Left lung (tissue), 10 donors: ENCODE results near the gene SPOCK1. TPM values are rescaled to one million over a fixed set of nuclear protein-coding genes. Genes with fewer than 3 reads are reported as not detected.

Source experiments
- ATAC-seq: fragments of 200-7000 bp; cut with Tn5 transposase; one replicate; pipeline ENCODE4 v1.9.1; 2020; ENCODE audit warnings: moderate library complexity
- DNase-seq, 4 donors: peaks; one replicate each; pipeline ENCODE4 v3.0.0-alpha.2; 2013 to 2020
- H3K27ac ChIP-seq, 2 donors: fragments of 200-600 bp; sonication (generic) in 1 of 2; one replicate each; pipeline versions ENCODE4 v1.5.0 to v1.8.0; 2020 to 2021
- H3K27me3 ChIP-seq, 2 donors: fragments of 200-600 bp; sonication (generic) in 1 of 2; one replicate each; pipeline versions ENCODE4 v1.5.0 to v1.8.0; 2020 to 2021
- H3K36me3 ChIP-seq, 2 donors: fragments of 200-600 bp; sonication (generic) in 1 of 2; one replicate each; pipeline versions ENCODE4 v1.5.0 to v1.8.0; 2020 to 2021
- H3K4me1 ChIP-seq, 2 donors: fragments of 200-600 bp; one replicate each; pipeline ENCODE4 v1.8.0; 2021
- H3K4me3 ChIP-seq, 2 donors: fragments of 200-600 bp; sonication (generic) in 1 of 2; one replicate each; pipeline versions ENCODE4 v1.5.0 to v1.8.0; 2020 to 2021; ENCODE audit warnings: mild to moderate bottlenecking in 1 of 2
- H3K9me3 ChIP-seq, 2 donors: fragments of 200-600 bp; sonication (generic) in 1 of 2; one replicate each; pipeline versions ENCODE4 v1.5.0 to v1.8.0; 2020 to 2021
- intact Hi-C, 2 donors: fragments of 100-400 bp; cut with DNase I; formaldehyde crosslinking; loops; one replicate each; pipeline versions ENCODE4 v1.11.2 to v1.14.2; 2022
- polyA plus RNA-seq, 6 donors: library from polyadenylated mRNA; unstranded; fragments of 120-200 nt; gene quantifications; one replicate each; pipeline ENCODE4 v1.2.1, GENCODE V29; 2013; ENCODE audit not compliant: insufficient read length in 6 of 6
- total RNA-seq, 2 donors: library from RNA; stranded (reverse); fragmentation: NEBNext Ultra II Directional; extraction: Animal tissue kit (Norgen Biotek cat#: 25700); gene quantifications; one replicate each; pipeline ENCODE4 v1.2.1, GENCODE V29; 2021
- TF ChIP-seq, protein P1 (sequence below), 2 donors: fragments of 200-600 bp; sonication (generic) in 1 of 2; IDR thresholded peaks; one replicate each; pipeline versions ENCODE4 v1.5.0 to v1.8.0; 2021; ENCODE audit warnings: antibody characterized with exemption in 2 of 2
- donor health status: DM: no; HTN: yes; CAD: no.
- donor health status: DM: no; HTN: no; CAD: no.

The SPOCK1 gene
- total and polyA plus RNA-seq, 8 donors: 0.43 to 7.6 (median 0.73) TPM

GRCh38 chr5:137347865-137348264 is 151.3 kb downstream of the SPOCK1 start:
- Histone ChIP-seq H3K27me3 (peaks cover 0 to under 1% of the 10 kb centered on the region in 2 donors), H3K27ac (no peak overlapping the region), H3K4me3 (no peak overlapping the region), H3K4me1 (no peaks in the 10 kb centered on the region), H3K9me3 (no peaks in the 10 kb centered on the region), H3K36me3 (no peaks in the 10 kb centered on the region)
- ATAC-seq (no peak), DNase-seq (no peak)
- intact Hi-C loops: no loop called here
- TF ChIP-seq, protein P1, sequence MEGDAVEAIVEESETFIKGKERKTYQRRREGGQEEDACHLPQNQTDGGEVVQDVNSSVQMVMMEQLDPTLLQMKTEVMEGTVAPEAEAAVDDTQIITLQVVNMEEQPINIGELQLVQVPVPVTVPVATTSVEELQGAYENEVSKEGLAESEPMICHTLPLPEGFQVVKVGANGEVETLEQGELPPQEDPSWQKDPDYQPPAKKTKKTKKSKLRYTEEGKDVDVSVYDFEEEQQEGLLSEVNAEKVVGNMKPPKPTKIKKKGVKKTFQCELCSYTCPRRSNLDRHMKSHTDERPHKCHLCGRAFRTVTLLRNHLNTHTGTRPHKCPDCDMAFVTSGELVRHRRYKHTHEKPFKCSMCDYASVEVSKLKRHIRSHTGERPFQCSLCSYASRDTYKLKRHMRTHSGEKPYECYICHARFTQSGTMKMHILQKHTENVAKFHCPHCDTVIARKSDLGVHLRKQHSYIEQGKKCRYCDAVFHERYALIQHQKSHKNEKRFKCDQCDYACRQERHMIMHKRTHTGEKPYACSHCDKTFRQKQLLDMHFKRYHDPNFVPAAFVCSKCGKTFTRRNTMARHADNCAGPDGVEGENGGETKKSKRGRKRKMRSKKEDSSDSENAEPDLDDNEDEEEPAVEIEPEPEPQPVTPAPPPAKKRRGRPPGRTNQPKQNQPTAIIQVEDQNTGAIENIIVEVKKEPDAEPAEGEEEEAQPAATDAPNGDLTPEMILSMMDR (IDR thresholded peaks at IDR 0.05): no peak

DNA sequence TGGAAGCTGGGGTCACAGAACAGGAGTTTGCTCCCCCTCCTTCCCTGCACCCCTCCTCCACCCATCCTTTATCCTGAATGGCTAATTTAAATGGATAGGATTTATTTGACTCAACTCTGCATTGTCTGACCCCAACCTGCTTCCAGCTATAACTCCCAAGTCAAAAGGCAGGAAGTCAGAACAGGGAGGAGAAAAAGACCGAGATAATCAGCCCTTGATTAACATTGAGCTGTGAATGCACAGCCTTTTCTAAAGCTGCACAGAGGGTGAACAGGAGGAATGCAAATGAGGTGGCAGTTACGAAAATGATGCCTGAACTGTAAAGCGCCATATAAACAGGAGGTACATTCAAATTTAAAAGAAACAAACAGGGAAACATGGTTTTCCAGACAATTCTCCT is 152.8 kb downstream of the SPOCK1 start:
- no peaks in the 10 kb centered on the region for H3K9me3 ChIP-seq
- H3K36me3 ChIP-seq: no peaks in the 10 kb centered on the region
- intact Hi-C loops: no loop called here
- ATAC-seq (no peak), DNase-seq (no peak)
- no peak overlapping the region for H3K27ac ChIP-seq
- TF ChIP-seq, protein P1 (IDR thresholded peaks at IDR 0.05): no peak
- H3K27me3 ChIP-seq: no peaks in the 10 kb centered on the region
- no peaks in the 10 kb centered on the region for H3K4me1 ChIP-seq
- no peak overlapping the region for H3K4me3 ChIP-seq

DNA sequence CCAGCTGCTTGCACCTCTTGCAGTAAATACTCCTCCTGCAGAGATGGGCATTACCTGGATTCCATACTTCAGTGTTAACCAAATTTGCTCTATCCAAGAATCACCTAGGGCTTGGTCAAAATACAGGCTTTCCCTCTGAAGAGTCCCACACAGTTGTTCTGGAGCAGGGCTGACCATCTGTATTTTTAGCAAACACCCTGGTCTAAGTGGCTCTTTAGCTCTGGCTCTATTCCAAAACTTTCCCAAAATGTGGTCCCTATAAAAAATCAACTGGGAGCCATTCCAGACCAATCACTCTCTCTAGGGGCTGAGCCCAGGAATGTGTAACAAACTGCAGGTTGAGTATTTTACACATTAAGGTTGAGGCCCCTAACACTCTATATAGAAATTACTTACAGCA is 153.7 kb downstream of the SPOCK1 start:
- Histone ChIP-seq H3K4me3 (no peak overlapping the region), H3K9me3 (no peaks in the 10 kb centered on the region), H3K4me1 (no peaks in the 10 kb centered on the region), H3K36me3 (no peaks in the 10 kb centered on the region), H3K27me3 (no peaks in the 10 kb centered on the region), H3K27ac (no peak overlapping the region)
- intact Hi-C loops: no loop called here
- TF ChIP-seq, protein P1 (IDR thresholded peaks at IDR 0.05): no peak
- no peak for ATAC-seq
- no peak for DNase-seq

DNA sequence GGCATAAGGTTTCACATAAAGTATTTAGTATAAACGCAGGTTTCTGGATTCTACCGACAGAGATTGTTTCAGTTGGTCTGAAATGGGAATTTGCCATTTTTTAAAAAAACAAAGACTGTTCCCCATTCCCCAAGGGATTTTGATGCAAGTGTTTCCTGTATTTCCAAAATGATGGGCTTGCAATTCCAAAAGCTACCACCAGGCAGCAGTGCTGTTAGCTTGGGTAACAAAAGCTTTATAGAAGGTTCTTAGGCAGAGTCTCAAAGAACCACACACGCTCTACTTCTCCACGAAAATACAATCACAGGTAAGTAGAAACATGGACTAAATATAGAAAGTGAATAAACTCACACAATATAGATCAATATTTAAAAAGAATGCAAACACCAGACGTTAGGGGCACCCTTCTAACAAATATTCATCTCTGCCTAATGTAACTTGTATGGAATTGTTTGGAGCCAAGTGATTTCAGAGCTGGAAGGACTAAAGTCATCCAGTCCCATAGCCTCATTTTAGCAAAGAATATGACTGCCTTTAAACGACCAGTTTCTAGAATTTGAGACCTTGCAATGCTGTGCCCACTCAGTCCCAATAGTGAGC is 154.3 kb downstream of the SPOCK1 start:
- DNase-seq (peak in 1 of 4 donors; percentile 7), ATAC-seq (peak; percentile 61)
- intact Hi-C loops: no loop called here
- H3K4me1 ChIP-seq: no peaks in the 10 kb centered on the region
- no peak overlapping the region for H3K4me3 ChIP-seq
- no peaks in the 10 kb centered on the region for H3K36me3 ChIP-seq
- no peak overlapping the region for H3K27ac ChIP-seq
- no peaks in the 10 kb centered on the region for H3K9me3 ChIP-seq
- H3K27me3 ChIP-seq: no peaks in the 10 kb centered on the region
- TF ChIP-seq, protein P1 (IDR thresholded peaks at IDR 0.05): peak; percentile 41 to 59

DNA sequence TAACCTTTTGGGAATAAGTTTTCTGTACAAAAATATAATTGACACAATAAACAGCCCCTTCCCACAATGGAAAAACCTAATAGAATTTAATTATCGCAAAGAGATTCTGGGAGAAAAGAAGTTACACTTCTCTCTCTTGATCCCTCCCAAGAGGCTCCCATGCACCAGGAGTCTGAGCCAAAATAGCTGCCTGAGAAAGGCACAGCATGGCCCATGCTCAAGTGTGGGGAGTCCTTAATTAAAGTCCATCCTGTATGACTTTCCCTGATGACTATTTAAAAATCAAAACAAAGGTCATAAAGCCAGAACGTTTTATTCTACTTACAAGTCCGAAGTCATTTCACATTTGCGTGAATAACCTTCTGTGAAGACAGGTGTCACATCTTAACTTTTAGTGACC is 155.1 kb downstream of the SPOCK1 start:
- DNase-seq (no peak), ATAC-seq (no peak)
- H3K27me3 ChIP-seq: no peaks in the 10 kb centered on the region
- TF ChIP-seq, protein P1 (IDR thresholded peaks at IDR 0.05): no peak
- intact Hi-C loops: no loop called here
- no peak overlapping the region for H3K4me3 ChIP-seq
- H3K9me3 ChIP-seq: no peaks in the 10 kb centered on the region
- no peaks in the 10 kb centered on the region for H3K4me1 ChIP-seq
- H3K36me3 ChIP-seq: no peaks in the 10 kb centered on the region
- H3K27ac ChIP-seq: no peak overlapping the region
